Choroid plexus epithelial cell (primary cell): Measurements from ENCODE around the gene MEA1.

ENCODE experiments used
- DNase-seq: peaks from one replicate; pipeline ENCODE4 v3.0.0-alpha.2; 2010; ENCODE audit warnings: low read depth
- H3K4me3 ChIP-seq: 2 replicates; pipeline ENCODE4 v1.5.1; 2011; ENCODE audit warnings: low read depth, mild to moderate bottlenecking, control low read depth, low read length, moderate library complexity
- TF ChIP-seq, protein P1 (sequence below): conservative IDR thresholded peaks from 2 replicates; pipeline ENCODE4 v1.5.1; 2011; ENCODE audit warnings: low read depth, mild to moderate bottlenecking, control low read depth, inconsistent platforms, low read length, moderate library complexity

Gene MEA1

DNA sequence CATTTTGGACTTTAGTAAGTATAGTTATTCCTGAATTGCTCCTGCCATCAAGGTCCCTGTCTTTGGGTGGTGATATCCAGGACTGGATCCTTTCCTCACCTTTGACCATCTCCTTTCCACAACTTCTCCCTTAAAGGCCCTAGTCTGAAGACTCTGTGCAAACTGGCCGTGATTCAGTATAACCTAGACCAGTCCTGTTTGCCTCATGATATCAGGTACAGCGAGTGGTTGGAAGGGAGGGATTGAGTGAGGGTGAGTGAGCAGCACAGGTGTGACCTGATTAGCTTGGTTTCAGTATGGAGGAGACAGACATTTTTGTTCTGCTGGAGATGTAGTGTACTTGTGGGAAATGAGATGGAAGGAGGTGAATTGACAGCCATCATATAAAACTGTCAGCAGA, 5.4 kb upstream of the MEA1 start:
- TF ChIP-seq, protein P1, sequence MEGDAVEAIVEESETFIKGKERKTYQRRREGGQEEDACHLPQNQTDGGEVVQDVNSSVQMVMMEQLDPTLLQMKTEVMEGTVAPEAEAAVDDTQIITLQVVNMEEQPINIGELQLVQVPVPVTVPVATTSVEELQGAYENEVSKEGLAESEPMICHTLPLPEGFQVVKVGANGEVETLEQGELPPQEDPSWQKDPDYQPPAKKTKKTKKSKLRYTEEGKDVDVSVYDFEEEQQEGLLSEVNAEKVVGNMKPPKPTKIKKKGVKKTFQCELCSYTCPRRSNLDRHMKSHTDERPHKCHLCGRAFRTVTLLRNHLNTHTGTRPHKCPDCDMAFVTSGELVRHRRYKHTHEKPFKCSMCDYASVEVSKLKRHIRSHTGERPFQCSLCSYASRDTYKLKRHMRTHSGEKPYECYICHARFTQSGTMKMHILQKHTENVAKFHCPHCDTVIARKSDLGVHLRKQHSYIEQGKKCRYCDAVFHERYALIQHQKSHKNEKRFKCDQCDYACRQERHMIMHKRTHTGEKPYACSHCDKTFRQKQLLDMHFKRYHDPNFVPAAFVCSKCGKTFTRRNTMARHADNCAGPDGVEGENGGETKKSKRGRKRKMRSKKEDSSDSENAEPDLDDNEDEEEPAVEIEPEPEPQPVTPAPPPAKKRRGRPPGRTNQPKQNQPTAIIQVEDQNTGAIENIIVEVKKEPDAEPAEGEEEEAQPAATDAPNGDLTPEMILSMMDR: no peak
- no peak overlapping the region for H3K4me3 ChIP-seq
- no peak for DNase-seq

- no peak overlapping the region for H3K4me3 ChIP-seq
- TF ChIP-seq, protein P1: no peak
- no peak for DNase-seq
Observed at GRCh38 chr6:43016943-43017334, 3.2 kb upstream of the MEA1 start.

DNA sequence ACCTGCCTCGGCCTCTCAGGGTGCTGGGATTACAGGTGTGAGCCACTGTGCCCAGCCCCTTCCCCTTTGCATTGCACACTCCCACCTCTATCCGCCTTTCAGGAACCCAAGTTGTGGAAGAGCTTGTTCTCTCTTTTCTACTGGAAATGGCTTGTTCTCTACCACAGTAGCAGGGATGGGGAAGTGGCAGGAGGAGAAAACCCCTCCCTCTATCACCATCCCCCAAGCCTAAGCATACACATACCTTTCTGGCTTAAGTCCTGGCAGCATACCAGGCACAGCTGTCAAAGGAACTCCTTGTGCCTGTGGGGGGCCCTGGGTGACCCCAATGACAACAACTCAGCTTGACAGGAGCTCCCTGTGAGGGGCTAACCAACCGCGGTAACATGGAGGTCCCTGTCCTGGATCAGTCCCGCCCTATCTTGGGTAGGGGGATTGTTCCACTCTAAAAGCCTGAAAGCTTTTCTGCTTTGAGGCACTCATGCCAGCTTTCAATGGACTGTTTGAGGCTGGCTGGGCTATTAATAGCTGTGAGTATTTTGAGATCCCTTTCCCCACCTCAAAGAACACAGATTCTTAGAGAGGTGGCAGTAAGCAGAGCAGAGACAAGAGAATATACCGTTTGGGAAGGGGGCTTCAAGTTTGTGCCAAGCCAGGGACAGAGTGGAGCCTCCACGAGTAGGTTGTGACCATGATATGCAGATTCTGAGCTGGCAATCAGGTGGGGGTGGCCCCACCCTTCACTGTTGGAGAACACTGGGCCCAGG, 2.6 kb upstream of the MEA1 start:
- no peak overlapping the region for H3K4me3 ChIP-seq
- peak; percentile 11 for DNase-seq
- TF ChIP-seq, protein P1: no peak

- TF ChIP-seq, protein P1: no peak
- peak overlapping the region; percentile 96 for H3K4me3 ChIP-seq
- DNase-seq: peak; percentile 61
Observed at GRCh38 chr6:43014434-43014909, 726 bp upstream of the MEA1 start.

DNA sequence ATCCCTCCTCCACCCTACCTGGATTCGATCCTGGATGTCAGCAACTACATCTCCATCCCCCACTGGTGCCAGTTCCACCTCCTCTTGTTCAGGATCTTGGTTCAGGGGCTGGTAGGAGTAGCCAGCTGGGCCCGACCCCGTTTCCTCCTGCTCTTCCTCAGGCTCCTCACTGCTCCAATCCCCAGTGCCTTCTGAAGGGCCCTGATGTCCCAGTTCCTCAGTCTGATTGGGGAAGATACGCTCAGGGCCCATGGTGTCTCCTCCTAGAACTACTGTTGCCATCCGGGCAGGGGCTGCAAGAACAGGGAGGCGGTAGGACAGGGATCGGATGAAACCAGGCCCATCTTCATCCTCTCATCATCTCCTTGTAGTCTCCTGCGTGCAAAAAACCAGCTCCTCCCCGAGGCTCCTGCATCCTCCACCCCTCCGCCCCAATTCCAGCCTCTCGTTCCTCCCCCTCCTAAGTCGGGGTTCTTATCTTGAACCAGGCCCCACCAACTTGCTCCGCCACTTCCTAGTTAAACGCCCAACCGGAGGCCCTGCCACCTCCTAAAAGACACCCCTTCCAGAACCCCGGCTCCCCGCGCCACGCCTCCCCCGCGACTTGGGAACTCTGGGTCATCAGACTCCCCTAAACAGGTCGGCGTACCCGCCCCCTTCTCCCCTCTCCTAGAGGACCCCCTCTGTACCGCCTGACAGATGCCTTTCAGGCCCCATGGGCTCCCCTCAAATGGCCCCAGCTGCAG, 476 bp downstream of the MEA1 start:
- TF ChIP-seq, protein P1: no peak
- peak overlapping the region; percentile 75 for H3K4me3 ChIP-seq
- DNase-seq: peak; percentile 35

GRCh38 chr6:43012364-43012763, 1.4 kb downstream of the MEA1 start:
- TF ChIP-seq, protein P1: no peak
- no peak overlapping the region for H3K4me3 ChIP-seq
- no peak for DNase-seq
